ENCODE measurements around the gene OTX1. TPM values are rescaled to one million over a fixed set of nuclear protein-coding genes. Genes with fewer than 3 reads are reported as not detected.

OTX1 gene
- total and polyA plus RNA-seq, 9 of the 15 experiments (the other 6 are each of a cell fraction or from before 2014, with no cell fraction given), result 0.18 to 7.1 (median 0.58) TPM

DNA sequence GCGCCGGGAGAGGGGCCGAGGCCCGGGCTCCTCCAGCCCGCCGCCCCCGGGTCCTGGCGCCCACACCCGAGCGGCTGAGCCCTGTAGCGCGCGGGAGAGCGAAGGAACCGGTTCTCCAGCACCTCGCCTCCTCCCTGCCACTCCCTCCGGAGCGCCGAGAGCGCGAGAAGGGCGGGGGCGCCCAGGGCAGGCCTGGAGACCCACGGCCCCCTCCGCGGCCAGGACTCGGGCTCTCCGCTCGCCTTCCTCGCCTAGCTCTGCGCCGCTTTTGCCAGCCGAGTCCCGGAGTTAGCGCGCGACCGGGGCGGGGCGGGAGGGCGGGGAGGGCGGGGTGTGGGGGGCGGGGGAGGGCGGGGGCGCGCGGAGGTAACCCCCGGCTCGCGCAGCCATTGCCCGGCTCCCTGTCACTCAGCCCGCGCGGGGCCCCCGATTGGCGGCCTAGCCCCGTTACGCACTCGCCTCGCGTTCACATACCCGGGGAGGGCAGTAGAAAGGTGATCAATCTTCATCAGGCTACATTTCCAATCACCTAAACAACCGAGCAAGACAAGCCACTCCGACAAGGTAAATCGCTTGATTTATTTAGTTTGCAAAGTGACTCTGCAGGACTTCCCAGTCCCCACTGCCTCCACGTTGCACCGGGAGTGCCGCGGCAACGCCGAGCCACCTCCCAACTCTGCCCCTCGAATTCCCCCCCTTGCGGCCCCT, at the start of gene OTX1 (continued):
- TF ChIP-seq CAMTA2 (CRISPR knock-in tag; conservative IDR thresholded peaks at IDR 0.05) (no peak), CSDE1 (IDR thresholded peaks at IDR 0.05) (no peak), ARNT (IDR thresholded peaks at IDR 0.05) (no peak), RBM25 (IDR thresholded peaks at IDR 0.05; ENCODE audit: low read depth, low read length, severe bottlenecking) (peak; percentile 75), RAD21 (CRISPR knock-in tag; conservative IDR thresholded peaks at IDR 0.05 in 1 of 2, IDR thresholded peaks at IDR 0.05 in 1 of 2) (no peak), RBFOX2 (IDR thresholded peaks at IDR 0.05; ENCODE audit: low read depth, low read length) (peak; percentile 85), ZNF717 (CRISPR knock-in tag; IDR thresholded peaks at IDR 0.05) (no peak), RBM34 (IDR thresholded peaks at IDR 0.05; ENCODE audit: borderline replicate concordance, insufficient read depth, low read length) (no peak), HDAC6 (IDR thresholded peaks at IDR 0.05; ENCODE audit: low read depth, low read length) (no peak), JUNB (CRISPR knock-in tag; conservative IDR thresholded peaks at IDR 0.05) (no peak), YY1 (IDR thresholded peaks at IDR 0.05; ENCODE audit: borderline replicate concordance in 1 of 3, control insufficient read depth in 1 of 3, extremely low read depth in 1 of 3, insufficient read depth in 3 of 3, insufficient read length in 1 of 3, insufficient replicate concordance in 2 of 3, low read depth in 1 of 3, low read length in 2 of 3) (peak in 1 of 3 experiments; percentile 59), MYC (IDR thresholded peaks at IDR 0.05; ENCODE audit: low read depth, low read length) (no peak), MYC (CRISPR knock-in tag; IDR thresholded peaks at IDR 0.05; ENCODE audit: borderline replicate concordance, low read depth) (no peak), HCFC1 (IDR thresholded peaks at IDR 0.05; ENCODE audit: low read depth, low read length) (no peak)
- TF ChIP-seq, protein P1, sequence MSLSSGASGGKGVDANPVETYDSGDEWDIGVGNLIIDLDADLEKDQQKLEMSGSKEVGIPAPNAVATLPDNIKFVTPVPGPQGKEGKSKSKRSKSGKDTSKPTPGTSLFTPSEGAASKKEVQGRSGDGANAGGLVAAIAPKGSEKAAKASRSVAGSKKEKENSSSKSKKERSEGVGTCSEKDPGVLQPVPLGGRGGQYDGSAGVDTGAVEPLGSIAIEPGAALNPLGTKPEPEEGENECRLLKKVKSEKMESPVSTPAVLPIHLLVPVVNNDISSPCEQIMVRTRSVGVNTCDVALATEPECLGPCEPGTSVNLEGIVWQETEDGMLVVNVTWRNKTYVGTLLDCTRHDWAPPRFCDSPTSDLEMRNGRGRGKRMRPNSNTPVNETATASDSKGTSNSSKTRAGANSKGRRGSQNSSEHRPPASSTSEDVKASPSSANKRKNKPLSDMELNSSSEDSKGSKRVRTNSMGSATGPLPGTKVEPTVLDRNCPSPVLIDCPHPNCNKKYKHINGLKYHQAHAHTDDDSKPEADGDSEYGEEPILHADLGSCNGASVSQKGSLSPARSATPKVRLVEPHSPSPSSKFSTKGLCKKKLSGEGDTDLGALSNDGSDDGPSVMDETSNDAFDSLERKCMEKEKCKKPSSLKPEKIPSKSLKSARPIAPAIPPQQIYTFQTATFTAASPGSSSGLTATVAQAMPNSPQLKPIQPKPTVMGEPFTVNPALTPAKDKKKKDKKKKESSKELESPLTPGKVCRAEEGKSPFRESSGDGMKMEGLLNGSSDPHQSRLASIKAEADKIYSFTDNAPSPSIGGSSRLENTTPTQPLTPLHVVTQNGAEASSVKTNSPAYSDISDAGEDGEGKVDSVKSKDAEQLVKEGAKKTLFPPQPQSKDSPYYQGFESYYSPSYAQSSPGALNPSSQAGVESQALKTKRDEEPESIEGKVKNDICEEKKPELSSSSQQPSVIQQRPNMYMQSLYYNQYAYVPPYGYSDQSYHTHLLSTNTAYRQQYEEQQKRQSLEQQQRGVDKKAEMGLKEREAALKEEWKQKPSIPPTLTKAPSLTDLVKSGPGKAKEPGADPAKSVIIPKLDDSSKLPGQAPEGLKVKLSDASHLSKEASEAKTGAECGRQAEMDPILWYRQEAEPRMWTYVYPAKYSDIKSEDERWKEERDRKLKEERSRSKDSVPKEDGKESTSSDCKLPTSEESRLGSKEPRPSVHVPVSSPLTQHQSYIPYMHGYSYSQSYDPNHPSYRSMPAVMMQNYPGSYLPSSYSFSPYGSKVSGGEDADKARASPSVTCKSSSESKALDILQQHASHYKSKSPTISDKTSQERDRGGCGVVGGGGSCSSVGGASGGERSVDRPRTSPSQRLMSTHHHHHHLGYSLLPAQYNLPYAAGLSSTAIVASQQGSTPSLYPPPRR (CRISPR knock-in tag; IDR thresholded peaks at IDR 0.05; ENCODE audit: borderline replicate concordance), result no peak
- TF ChIP-seq, protein P2, sequence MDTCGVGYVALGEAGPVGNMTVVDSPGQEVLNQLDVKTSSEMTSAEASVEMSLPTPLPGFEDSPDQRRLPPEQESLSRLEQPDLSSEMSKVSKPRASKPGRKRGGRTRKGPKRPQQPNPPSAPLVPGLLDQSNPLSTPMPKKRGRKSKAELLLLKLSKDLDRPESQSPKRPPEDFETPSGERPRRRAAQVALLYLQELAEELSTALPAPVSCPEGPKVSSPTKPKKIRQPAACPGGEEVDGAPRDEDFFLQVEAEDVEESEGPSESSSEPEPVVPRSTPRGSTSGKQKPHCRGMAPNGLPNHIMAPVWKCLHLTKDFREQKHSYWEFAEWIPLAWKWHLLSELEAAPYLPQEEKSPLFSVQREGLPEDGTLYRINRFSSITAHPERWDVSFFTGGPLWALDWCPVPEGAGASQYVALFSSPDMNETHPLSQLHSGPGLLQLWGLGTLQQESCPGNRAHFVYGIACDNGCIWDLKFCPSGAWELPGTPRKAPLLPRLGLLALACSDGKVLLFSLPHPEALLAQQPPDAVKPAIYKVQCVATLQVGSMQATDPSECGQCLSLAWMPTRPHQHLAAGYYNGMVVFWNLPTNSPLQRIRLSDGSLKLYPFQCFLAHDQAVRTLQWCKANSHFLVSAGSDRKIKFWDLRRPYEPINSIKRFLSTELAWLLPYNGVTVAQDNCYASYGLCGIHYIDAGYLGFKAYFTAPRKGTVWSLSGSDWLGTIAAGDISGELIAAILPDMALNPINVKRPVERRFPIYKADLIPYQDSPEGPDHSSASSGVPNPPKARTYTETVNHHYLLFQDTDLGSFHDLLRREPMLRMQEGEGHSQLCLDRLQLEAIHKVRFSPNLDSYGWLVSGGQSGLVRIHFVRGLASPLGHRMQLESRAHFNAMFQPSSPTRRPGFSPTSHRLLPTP (IDR thresholded peaks at IDR 0.05; ENCODE audit: borderline replicate concordance, extremely low read depth, insufficient read length), result no peak
